Measurements from ENCODE around the gene RASGRF1.

DNA sequence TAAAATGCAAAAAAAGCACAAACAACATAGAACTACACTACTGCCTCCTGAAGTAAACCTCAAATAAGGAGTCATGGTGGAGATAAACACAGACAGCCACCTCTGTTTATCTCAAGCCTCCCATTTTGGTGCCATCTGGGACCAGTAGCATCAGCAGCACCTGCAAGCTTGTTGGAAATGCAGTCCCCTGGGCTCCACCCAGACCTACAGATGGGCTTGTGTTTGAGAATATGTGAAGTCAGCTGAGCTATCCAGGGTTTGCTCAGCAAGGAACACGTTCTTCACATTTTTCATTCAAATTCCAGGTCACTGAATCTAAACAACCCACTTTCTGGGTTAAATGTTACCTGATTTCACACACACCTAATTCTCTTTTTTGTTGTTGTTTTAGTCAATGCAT is 45.5 kb downstream of the RASGRF1 start:
- TF ChIP-seq, protein P1, sequence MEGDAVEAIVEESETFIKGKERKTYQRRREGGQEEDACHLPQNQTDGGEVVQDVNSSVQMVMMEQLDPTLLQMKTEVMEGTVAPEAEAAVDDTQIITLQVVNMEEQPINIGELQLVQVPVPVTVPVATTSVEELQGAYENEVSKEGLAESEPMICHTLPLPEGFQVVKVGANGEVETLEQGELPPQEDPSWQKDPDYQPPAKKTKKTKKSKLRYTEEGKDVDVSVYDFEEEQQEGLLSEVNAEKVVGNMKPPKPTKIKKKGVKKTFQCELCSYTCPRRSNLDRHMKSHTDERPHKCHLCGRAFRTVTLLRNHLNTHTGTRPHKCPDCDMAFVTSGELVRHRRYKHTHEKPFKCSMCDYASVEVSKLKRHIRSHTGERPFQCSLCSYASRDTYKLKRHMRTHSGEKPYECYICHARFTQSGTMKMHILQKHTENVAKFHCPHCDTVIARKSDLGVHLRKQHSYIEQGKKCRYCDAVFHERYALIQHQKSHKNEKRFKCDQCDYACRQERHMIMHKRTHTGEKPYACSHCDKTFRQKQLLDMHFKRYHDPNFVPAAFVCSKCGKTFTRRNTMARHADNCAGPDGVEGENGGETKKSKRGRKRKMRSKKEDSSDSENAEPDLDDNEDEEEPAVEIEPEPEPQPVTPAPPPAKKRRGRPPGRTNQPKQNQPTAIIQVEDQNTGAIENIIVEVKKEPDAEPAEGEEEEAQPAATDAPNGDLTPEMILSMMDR (IDR thresholded peaks at IDR 0.05) = no peak
- TF ChIP-seq POLR2A (IDR thresholded peaks at IDR 0.05) = no peak
